Measurements from ENCODE around the gene MESP2.

MESP2 gene

GRCh38 chr15:89818287-89818686, 42.2 kb downstream of the MESP2 start:
- DNase-seq (ENCODE audit: low read depth) = no peak
- H3K4me3 ChIP-seq (ENCODE audit: low read length) = no peak overlapping the region
- no peak for TF ChIP-seq CTCF (conservative IDR thresholded peaks at IDR 0.05; ENCODE audit: low read length)

GRCh38 chr15:89820666-89821611, 44.8 kb downstream of the MESP2 start:
- peak; percentile 83 for DNase-seq (ENCODE audit: low read depth)
- peak overlapping the region; percentile 34 for H3K4me3 ChIP-seq (ENCODE audit: low read length)
- TF ChIP-seq CTCF (conservative IDR thresholded peaks at IDR 0.05; ENCODE audit: low read length) = no peak

- H3K4me3 ChIP-seq (ENCODE audit: low read length) = no peak overlapping the region
- DNase-seq (ENCODE audit: low read depth) = peak; percentile 51
Observed at GRCh38 chr15:89822026-89822425, 45.9 kb downstream of the MESP2 start.

GRCh38 chr15:89822611-89822950, 46.4 kb downstream of the MESP2 start:
- no peak overlapping the region for H3K4me3 ChIP-seq (ENCODE audit: low read length)
- no peak for TF ChIP-seq CTCF (conservative IDR thresholded peaks at IDR 0.05; ENCODE audit: low read length)
- no peak for DNase-seq (ENCODE audit: low read depth)

More at GRCh38 chr15:89822026-89822425, 45.9 kb downstream of the MESP2 start:
- TF ChIP-seq CTCF (conservative IDR thresholded peaks at IDR 0.05; ENCODE audit: low read length) = no peak

GRCh38 chr15:89822951-89823711, 47.0 kb downstream of the MESP2 start:
- peak; percentile 79 for DNase-seq (ENCODE audit: low read depth)
- no peak for TF ChIP-seq CTCF (conservative IDR thresholded peaks at IDR 0.05; ENCODE audit: low read length)
- H3K4me3 ChIP-seq (ENCODE audit: low read length) = no peak overlapping the region

GRCh38 chr15:89823836-89824606, 47.9 kb downstream of the MESP2 start:
- no peak for DNase-seq (ENCODE audit: low read depth)
- TF ChIP-seq CTCF (conservative IDR thresholded peaks at IDR 0.05; ENCODE audit: low read length) = no peak
- H3K4me3 ChIP-seq (ENCODE audit: low read length) = no peak overlapping the region

Measured in AG10803 (cell line).